GM19467 (cell line): ENCODE measurements around the gene EFCAB11.
A peak's percentile ranks its signal among the peaks of the same experiment; 100 is the strongest.
"Not testable (repeated sequence)": the region's sequence is repeated elsewhere in the genome, so short reads cannot be mapped to it uniquely, and the experiment has no call there.

Experiments used
- ATAC-seq: cut with Tn5 transposase; IDR thresholded peaks from one replicate; pipeline ENCODE4 v1.9.1; 2021; ENCODE audit warnings: mild to moderate bottlenecking, moderate library complexity; ENCODE audit not compliant: unreplicated experiment

EFCAB11 gene

GRCh38 chr14:89912667-89913211 is 41.8 kb downstream of the EFCAB11 start:
- no peak for ATAC-seq

GRCh38 chr14:89912221-89912620 is 42.3 kb downstream of the EFCAB11 start:
- no peak for ATAC-seq

DNA sequence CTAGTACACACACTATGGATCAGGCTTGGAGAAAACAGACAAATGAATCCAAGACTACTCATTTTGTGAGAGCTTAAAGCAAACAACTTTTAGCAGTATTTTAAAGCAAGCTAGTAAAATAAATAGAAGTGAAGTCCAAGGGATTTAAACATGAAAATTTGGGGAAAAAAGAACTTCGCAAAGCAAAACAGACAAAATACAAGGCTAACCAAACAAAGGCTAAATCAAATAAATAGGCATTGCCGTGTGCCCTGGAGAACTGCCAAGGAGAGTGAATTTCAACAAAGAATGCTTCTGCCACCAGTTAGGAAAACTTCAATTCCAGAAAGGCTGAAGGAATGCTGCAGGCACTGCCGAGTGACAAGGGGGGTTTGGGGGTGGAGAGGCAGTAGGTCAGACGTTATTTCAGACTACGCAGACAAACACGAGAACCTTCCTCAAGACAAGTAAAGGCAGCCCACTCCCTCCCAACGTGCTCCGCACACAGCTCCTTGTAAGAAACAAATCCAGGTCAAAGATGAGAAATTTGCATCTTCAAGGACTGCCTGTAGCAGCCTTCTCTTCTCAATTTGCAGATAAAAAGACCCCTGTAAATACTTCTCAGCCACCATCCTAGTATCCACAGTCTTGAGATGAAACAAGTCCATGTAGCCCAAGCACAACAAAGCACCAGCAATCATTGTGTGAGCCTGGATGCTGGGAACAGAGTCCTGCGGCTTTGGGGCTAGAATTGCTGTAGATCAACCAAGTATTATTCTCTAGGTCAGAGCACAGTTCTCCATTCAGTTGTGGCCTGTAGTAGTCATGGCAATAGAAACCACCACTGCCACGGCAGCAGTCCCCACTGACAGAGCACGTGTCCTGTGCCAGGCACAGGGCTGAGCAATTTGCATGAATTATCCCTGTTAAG is 43.3 kb downstream of the EFCAB11 start:
- ATAC-seq, result no peak

DNA sequence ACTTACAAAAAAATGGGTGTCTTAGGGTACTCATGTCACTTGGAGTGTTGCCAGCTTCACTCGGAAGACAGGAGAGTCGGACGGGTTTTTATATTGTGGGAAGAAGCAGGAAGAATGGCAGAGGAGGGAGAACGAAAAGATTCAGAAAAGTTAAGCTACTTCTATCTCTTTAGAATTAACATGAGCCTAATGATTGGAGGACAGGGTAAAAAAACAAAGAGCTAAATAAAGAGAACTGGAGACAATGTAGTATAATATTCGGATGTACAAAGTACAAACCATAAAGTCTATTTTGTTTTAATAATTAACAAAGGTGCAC is 43.9 kb downstream of the EFCAB11 start:
- no peak for ATAC-seq

DNA sequence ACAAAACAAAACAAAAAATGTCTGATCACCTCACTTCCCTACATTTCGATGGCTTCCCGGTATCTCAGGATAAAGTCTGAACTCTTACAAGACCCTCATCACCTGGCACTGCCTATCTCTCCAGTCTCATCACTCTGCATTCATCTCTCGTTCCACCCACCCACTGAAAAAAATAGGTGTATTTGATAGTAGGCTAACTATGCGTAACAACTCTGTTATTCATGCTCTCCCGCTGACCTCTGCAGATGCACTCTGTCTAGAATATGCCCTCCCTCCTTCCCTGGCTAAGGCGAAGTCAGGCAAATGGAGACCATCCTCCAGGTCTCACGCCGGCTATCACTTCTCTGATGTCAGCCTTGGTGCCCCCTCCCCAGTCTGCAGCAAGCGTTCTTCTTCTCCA is 44.9 kb downstream of the EFCAB11 start:
- no peak for ATAC-seq

GRCh38 chr14:89908712-89909450 is 45.6 kb downstream of the EFCAB11 start:
- ATAC-seq, result no peak

DNA sequence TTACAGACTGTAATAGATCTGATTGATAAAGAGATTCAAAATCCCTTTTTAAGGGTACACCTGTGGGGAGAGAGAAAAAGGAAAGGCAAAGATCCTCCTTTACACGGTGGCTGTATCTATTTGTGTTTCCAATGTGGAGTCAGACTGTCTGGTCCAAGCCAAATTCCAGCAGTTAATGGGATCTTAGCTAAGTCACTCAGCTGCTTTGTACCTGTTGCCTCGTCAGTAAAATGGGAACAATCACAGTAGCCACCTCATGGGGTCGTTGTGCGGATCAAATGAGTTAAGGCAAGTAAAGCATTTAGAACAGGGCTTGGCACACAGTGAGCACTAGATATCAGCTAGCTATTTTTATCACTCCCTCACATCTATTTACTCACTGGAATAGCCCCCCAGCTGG is 46.9 kb downstream of the EFCAB11 start:
- ATAC-seq, result no peak

DNA sequence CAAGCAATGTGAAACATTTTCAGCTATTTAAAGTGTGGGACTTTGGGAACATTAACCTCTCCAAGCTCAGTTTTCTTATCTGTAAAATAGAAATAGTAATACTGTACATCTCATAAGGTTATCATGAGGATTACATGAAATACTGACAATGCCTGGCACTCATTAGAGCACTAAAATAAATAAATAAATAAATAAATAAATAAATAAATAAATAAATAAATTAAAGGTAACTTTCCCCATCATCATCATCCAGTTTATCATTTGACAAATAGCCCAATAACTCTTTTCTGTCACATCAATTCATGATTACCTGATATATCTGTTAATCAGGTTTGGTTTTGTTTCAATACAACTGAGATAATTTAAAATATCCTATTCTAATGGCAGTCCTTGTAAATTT is 48.5 kb downstream of the EFCAB11 start:
- ATAC-seq, result no peak

- no peak for ATAC-seq
These were observed 51.1 kb downstream of the EFCAB11 start for GRCh38 chr14:89903340-89903952.

GRCh38 chr14:89902881-89903280 is 51.6 kb downstream of the EFCAB11 start:
- no peak for ATAC-seq

- no peak for ATAC-seq
These were observed 53.7 kb downstream of the EFCAB11 start for GRCh38 chr14:89900802-89901201.

GRCh38 chr14:89899917-89900663 is 54.4 kb downstream of the EFCAB11 start:
- no peak for ATAC-seq

DNA sequence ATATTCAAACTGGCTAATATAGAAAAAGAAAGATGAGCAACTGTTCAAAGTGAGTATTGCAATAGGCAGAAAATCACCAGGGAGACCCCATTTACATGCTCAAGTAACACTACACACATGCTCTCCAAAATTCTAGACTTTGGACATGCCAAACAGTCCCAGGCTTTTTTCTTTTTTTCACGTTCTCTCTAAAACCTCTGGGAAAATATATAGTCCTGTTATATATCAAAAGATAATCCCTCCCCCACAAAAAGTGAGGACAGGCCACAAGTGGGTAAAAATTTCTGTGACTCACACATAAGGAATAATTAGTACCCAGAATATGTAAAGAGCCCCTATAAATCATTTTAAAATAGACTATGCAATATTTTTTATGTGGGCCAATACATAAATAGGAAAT is 55.2 kb downstream of the EFCAB11 start:
- no peak for ATAC-seq

DNA sequence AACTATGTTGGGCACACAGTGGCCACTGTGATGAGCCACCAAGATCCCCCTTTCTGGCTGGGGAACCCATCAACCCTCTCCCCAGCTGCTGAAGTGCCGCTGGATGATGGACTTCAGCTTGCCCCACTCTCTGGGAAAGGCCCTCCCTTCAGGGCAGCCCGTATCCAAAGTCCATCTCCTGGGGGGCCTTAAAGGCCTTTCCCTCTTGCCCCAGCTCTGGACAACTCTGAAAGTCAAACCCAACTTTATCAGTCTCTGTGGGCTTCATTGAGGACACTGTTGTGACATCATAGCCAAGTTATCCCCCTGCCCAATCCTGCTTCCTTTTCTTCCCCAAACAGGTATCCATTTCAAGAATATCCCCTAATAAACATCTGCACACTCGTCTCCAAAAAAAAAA is 61.1 kb downstream of the EFCAB11 start:
- not testable (repeated sequence) for ATAC-seq

GRCh38 chr14:89892953-89893352 is 61.6 kb downstream of the EFCAB11 start:
- ATAC-seq, result no peak

- ATAC-seq, result not testable (repeated sequence)
These were observed 62.8 kb downstream of the EFCAB11 start for GRCh38 chr14:89891721-89892120.

- no peak for ATAC-seq
These were observed 63.5 kb downstream of the EFCAB11 start for GRCh38 chr14:89891055-89891454.

DNA sequence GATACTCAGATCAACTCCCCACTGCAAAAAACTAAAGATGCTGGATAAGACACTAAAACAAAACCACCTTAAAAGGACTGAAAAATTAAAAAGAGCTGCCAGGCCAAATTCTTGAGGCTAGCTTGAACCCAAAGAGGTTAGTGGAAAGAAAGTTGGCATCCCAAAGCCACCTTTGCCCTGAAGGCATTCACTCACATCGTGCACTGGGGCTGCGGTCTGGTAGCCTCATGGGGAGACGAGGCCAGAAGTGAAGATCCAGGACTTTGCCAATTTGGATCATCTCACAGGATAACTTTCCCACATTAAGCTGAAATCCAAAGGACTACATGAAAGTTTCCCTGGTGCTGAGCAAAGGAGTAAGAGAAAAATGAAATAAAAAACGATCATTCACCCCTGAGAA is 63.9 kb downstream of the EFCAB11 start:
- ATAC-seq, result no peak

DNA sequence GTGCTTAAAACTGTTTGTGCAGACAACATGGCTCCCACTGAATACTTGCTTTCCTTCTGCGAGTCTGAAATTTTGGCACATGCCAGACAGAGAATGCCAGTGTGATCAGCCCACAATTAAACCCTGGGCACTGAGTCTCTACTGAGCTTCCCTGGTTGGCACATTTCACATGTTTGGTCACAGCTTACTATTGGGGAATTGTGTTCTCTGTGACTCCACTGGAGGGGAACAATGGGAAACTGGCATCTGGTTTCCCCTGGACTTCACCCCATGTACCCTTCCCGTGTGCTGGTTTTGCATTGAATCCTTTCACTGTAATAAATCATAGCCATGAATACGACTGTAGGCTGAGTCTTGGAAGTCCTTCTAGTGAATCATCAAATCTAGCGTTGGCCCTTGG is 64.9 kb downstream of the EFCAB11 start:
- no peak for ATAC-seq

GRCh38 chr14:89884761-89885160 is 69.8 kb downstream of the EFCAB11 start:
- ATAC-seq, result no peak

GRCh38 chr14:89881839-89882238 is 72.7 kb downstream of the EFCAB11 start:
- peak; percentile 69 for ATAC-seq
